ENCODE data around the gene TSC22D1.

TSC22D1 gene

DNA sequence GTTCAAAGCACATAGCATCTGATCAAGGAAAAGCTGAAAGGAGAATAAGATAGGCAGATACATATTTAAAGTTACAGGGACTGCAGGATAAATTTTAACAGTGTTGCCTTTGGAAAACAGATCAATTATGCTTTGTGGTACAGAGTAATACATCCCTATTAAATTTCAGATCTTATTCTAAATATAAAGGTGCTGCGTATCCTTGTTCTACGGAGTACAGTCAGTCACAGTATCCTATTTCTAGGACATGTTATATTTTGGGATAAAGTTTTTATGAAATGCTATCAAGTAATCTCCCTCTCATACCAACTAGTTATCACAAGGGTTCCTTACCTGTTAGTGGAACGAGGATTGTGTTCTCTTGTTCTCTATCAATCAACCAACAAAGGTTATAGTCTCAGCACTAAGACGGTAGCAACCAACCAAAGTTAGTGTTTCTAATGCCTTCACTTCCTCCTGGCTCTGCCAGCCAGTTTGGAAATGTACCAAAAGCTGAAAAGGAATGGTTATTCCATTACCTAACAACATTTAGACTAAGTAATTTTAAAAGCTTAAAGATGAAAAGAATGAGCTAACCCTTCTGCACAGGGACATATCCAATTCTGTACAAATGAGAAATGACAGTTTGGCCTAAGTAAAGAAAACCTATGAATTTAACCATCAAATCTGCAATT is 35.2 kb downstream of the TSC22D1 start:
- Histone ChIP-seq H3K4me2 (ENCODE audit: low read depth, low read length) (no peak overlapping the region), H3K27ac (ENCODE audit: low read length) (no peak overlapping the region), H3K79me2 (ENCODE audit: low read length) (no peaks in the 10 kb centered on the region), H3K4me1 (ENCODE audit: low read length) (no peaks in the 10 kb centered on the region), H3F3A (ENCODE audit: insufficient read depth, low read length) (no peaks in the 10 kb centered on the region), H2AFZ (ENCODE audit: low read length) (no peak overlapping the region), H3K27me3 (replicated peaks; ENCODE audit: insufficient read depth, low read length) (no peaks in the 10 kb centered on the region), H3K4me3 (ENCODE audit: low read length) (no peak overlapping the region), H3K9me3 (replicated peaks; ENCODE audit: insufficient read depth, low read length) (no peaks in the 10 kb centered on the region), H3K9ac (ENCODE audit: low read length) (no peak overlapping the region), H3K36me3 (replicated peaks; ENCODE audit: insufficient read depth, low read length) (no peaks in the 10 kb centered on the region), H4K20me1 (ENCODE audit: insufficient read depth, low read length) (no peaks in the 10 kb centered on the region), H3K9me2 (replicated peaks; ENCODE audit: insufficient read depth, low read length) (no peaks in the 10 kb centered on the region)
- DNase-seq, result no peak
- TF ChIP-seq EZH2phosphoT487 (IDR thresholded peaks at IDR 0.05; ENCODE audit: low read length) (no peak), EZH2 (optimal IDR thresholded peaks at IDR 0.05; ENCODE audit: low read depth, low read length) (no peak), CTCF (IDR thresholded peaks at IDR 0.05; ENCODE audit: low read length) (no peak)

- H3K4me3 ChIP-seq (ENCODE audit: low read length), result no peak overlapping the region
- H2AFZ ChIP-seq (ENCODE audit: low read length), result no peak overlapping the region
- TF ChIP-seq EZH2 (optimal IDR thresholded peaks at IDR 0.05; ENCODE audit: low read depth, low read length), result no peak
- no peak for TF ChIP-seq EZH2phosphoT487 (IDR thresholded peaks at IDR 0.05; ENCODE audit: low read length)
- no peak for TF ChIP-seq CTCF (IDR thresholded peaks at IDR 0.05; ENCODE audit: low read length)
- no peaks in the 10 kb centered on the region for H3K9me2 ChIP-seq (replicated peaks; ENCODE audit: insufficient read depth, low read length)
- no peaks in the 10 kb centered on the region for H3K4me1 ChIP-seq (ENCODE audit: low read length)
- no peaks in the 10 kb centered on the region for H3K36me3 ChIP-seq (replicated peaks; ENCODE audit: insufficient read depth, low read length)
- H3F3A ChIP-seq (ENCODE audit: insufficient read depth, low read length), result no peaks in the 10 kb centered on the region
- H3K9ac ChIP-seq (ENCODE audit: low read length), result no peak overlapping the region
- H3K27ac ChIP-seq (ENCODE audit: low read length), result no peak overlapping the region
- no peaks in the 10 kb centered on the region for H3K27me3 ChIP-seq (replicated peaks; ENCODE audit: insufficient read depth, low read length)
- no peak overlapping the region for H3K4me2 ChIP-seq (ENCODE audit: low read depth, low read length)
- no peak for DNase-seq
- no peaks in the 10 kb centered on the region for H4K20me1 ChIP-seq (ENCODE audit: insufficient read depth, low read length)
- H3K79me2 ChIP-seq (ENCODE audit: low read length), result no peaks in the 10 kb centered on the region
- no peaks in the 10 kb centered on the region for H3K9me3 ChIP-seq (replicated peaks; ENCODE audit: insufficient read depth, low read length)
These were observed 38.9 kb downstream of the TSC22D1 start for GRCh38 chr13:44537248-44537647.

GRCh38 chr13:44523146-44524015 is 52.7 kb downstream of the TSC22D1 start:
- Histone ChIP-seq H3K79me2 (ENCODE audit: low read length) (no peaks in the 10 kb centered on the region), H3F3A (ENCODE audit: insufficient read depth, low read length) (no peaks in the 10 kb centered on the region), H3K9ac (ENCODE audit: low read length) (no peak overlapping the region; the same call in 1 of the 2 replicates), H3K27ac (ENCODE audit: low read length) (peak overlapping the region; percentile 25; the same call in 1 of the 2 replicates), H3K36me3 (replicated peaks; ENCODE audit: insufficient read depth, low read length) (no peaks in the 10 kb centered on the region), H4K20me1 (ENCODE audit: insufficient read depth, low read length) (no peaks in the 10 kb centered on the region), H3K27me3 (replicated peaks; ENCODE audit: insufficient read depth, low read length) (no peaks in the 10 kb centered on the region), H3K9me2 (replicated peaks; ENCODE audit: insufficient read depth, low read length) (no peaks in the 10 kb centered on the region), H3K4me3 (ENCODE audit: low read length) (peak overlapping the region; percentile 5; the same call in 1 of the 2 replicates), H2AFZ (ENCODE audit: low read length) (no peak overlapping the region), H3K4me1 (ENCODE audit: low read length) (0 out of 2 replicates have a peak, but pooled peaks cover 13% of the 10 kb centered on the region), H3K4me2 (ENCODE audit: low read depth, low read length) (peak overlapping the region; percentile 46), H3K9me3 (replicated peaks; ENCODE audit: insufficient read depth, low read length) (no peaks in the 10 kb centered on the region)
- TF ChIP-seq CTCF (IDR thresholded peaks at IDR 0.05; ENCODE audit: low read length) (no peak), EZH2phosphoT487 (IDR thresholded peaks at IDR 0.05; ENCODE audit: low read length) (no peak), EZH2 (optimal IDR thresholded peaks at IDR 0.05; ENCODE audit: low read depth, low read length) (no peak)
- DNase-seq, result peak; percentile 36

All from MM.1S (cell line).